CD1c-positive myeloid dendritic cell (primary cell): ENCODE measurements around the gene HNRNPD.
A peak's percentile ranks its signal among the peaks of the same experiment; 100 is the strongest.
"Not testable (repeated sequence)": the region's sequence is repeated elsewhere in the genome, so short reads cannot be mapped to it uniquely, and the experiment has no call there.

ENCODE experiments used
- DNase-seq: peaks from one replicate; pipeline ENCODE4 v3.0.0-alpha.2; 2016; ENCODE audit errors: extremely low spot score

HNRNPD gene, protein sequence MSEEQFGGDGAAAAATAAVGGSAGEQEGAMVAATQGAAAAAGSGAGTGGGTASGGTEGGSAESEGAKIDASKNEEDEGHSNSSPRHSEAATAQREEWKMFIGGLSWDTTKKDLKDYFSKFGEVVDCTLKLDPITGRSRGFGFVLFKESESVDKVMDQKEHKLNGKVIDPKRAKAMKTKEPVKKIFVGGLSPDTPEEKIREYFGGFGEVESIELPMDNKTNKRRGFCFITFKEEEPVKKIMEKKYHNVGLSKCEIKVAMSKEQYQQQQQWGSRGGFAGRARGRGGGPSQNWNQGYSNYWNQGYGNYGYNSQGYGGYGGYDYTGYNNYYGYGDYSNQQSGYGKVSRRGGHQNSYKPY

DNA sequence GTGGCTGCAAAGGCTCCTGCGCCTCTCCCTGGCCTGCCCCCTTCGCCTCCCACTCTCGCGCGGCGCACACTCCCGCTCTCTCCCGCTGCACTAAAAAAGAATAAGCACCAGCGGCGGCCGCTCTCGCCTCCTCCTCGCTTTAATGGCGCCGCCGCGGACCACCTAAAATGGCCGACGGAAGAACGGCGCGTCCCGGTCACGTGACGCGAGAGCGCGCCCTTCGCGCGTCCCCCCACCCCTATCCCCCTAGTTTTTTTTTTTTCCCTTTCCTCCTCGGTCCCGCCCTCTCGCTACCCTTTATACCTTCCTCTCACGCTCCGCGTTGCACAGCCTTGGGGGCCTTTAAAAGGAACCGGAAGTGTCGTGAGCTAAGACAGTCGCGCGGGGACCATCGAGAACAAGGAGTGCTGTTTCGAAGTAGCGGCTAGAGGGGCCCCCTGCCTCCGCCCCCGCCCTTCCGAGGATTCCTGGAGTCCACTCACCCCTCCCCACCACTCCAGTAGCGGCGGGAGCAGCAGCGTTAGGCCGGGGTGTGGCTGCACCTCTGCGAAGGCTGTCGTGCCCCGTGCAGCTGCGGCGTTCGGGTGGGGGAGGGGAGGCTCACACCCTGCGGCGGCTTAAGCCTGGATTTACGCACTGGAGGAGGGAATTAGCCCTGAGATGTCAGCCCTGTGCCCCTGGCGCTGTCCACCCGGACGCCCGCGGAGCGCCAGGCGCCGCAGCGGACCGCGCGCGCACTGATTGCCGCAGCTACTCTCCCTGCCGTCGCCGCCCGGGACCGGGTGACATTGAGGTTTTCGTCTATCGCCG, at the start of gene HNRNPD:
Gene HNRNPD, minus strand, starts transcription at position 176 of the 810 bp plus-strand sequence. CDS start 313 bp downstream, outside the sequence.
- peak; percentile 98 for DNase-seq

DNA sequence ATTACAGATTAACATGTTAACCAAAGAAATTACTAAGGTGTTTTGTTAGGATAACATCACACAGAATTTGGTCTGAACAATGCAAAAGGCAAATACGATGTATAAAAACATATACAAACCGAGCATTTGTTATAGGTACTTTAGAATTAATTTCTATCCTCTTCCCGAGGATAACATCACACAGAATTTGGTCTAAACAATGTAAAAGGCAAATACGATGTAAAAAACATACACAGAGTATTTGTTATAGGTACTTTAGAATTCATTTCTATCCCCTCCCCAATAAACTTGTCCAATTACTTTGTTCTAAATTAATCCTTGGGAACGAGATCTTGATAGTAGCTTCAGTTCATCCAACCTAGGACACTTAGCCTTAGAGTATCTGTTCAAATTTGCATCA, 48.8 kb upstream of the HNRNPD start:
- no peak for DNase-seq

DNA sequence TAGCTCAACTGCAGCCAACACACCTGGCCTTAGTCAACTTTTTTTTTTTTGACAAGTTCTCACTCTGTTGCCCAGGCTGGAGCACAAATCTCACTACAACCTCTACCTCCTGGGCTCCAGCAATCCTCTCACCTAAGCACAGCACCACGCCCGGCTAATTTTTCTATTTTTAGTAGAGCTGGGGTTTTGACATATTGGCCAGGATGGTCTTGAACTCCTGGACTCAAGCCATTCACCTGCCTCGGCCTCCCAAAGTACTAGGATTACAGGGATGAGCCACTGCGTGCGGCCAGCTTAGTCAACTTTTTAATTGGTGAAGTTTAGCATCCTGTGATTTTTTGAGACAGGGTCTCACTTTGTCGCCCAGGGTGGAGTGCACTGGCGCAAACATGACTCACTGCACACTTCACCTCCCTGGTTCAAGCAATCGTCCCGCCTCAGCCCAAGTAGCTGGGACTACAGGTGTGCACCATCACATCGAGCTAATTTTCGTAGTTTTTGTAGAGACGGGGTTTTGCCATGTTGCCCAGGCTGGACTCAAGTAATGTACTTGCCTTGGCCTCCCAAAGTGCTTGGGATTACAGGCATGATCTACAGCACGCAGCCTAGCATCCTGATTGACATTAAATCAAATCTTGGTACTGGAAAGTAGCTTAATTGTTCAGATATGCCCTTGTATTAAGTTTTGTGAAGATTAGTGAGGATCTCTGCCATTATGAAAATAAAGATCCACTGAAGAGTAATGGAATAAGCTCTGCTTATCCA, 48.2 kb upstream of the HNRNPD start:
- no peak for DNase-seq

DNA sequence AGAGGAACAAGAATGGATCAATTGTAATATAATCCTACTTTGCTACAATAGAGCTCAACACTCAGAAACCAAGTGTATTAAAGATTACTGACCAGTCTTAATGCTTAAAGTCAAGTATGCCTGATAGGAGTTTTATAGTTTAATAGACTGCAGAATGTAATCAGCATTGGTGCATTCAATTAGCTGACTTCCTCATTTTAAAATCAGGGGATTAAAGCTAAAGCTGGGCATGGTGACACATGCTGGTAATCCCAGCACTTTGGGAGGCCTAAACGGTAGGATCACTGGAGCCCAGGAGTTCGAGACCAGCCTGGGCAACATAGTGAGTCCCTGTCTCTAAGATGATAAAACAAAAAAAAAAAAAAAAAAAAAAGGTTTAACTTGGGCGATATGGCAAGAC, 45.7 kb upstream of the HNRNPD start:
- no peak for DNase-seq

DNA sequence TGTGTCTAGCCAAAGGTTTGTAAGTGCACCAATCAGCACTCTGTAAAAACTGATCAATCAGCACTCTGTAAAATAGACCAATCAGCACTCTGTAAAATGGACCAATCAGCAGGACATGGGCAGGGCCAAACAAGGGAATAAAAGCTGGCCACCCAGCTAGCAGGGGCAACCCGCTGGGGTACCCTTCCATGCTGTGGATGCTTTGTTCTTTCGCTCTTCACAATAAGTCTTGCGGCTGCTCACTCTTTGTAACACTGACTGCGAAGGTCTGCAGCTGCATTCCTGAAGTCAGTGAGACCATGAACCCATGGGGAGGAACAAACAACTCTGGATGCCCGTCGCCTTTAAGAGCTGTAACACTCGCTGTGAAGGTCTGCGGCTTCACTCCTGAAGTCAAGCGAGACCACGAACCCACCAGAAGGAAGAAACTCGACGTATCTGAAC, 42.2 kb upstream of the HNRNPD start:
- no peak for DNase-seq

DNA sequence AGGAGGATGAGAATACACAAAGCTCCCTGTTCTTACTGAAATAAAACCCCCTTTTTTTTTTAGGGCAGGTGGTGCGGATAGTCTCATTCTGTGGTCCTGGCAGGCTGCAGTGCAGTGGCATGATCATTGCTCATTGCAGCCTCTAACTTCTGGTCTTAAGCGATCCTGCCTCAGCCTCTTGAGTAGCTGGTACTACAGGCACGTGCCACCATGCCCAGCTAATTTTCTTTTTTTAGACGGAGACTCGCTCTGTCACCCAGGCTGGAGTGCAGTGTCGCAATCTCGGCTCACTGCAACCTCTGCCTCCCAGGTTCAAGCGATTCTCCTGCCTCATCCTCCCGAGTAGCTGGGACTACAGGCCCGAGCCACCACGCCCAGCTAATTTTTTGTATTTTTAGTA, 41.3 kb upstream of the HNRNPD start:
- not testable (repeated sequence) for DNase-seq

DNA sequence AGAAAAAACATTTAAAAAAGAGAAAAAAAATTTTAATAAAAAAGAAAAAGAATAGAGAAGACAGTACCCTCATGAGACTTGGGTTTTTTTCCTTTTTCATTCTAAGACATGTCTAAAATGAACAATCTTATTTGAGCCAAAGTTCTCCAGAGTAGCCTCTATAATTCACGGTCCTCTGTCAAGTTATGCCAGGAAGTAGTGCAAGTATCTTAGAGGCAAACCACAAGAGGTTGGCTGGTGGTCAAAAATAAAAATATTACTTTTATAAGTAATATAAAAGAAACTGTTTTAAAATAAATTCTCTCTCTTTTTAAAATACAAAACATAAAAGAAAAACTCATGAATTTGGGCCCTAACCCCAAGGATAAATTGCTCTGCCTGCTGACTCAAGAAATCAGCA, 29.9 kb upstream of the HNRNPD start:
- DNase-seq = no peak

DNA sequence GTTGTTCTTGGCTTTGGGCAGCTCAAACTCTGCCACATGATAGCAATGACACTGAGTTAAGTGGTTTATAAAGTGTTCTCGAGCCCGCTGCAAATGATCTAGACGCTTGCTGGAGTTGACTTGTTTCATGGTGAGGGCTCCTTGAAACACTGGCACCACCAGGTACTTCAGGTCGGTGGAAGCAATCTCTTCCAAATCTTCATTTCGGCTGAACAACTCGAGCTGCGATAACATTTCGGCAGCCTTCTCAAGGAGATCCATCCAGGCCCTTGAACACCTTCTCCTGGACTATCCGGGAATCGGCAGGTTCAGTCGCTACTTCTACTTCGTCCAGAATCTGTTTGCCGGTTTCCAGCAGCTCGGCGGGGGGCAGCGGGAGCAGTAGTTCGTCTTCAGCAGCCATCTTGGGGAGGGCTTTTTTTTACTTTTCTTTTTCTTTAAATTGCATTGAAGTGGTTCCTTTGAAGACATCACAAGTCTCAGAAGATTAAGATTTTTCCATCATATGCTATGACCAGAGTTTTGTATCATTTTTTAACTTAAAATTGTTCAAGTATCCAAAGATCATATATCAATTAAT, 28.5 kb upstream of the HNRNPD start:
- no peak for DNase-seq

DNA sequence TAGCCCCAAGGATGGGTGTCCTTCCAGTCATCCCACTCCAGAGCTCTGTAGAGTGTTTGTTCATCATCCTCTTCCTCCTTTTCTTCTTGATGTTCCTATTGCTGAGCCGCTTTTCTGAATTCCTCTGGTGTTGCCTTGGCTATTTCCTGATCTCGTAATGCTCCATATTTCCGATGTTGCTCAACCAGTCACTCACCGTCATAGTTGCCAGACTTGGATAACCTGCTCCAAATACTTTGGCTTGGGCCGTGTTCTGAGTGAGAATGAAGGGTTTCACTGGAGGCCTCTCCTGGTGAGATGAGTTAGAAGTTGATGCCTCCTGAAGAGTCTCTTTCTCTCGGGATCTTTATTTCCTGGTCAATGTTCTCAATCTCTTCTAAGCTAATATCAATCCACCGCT, 27.8 kb upstream of the HNRNPD start:
- no peak for DNase-seq

DNA sequence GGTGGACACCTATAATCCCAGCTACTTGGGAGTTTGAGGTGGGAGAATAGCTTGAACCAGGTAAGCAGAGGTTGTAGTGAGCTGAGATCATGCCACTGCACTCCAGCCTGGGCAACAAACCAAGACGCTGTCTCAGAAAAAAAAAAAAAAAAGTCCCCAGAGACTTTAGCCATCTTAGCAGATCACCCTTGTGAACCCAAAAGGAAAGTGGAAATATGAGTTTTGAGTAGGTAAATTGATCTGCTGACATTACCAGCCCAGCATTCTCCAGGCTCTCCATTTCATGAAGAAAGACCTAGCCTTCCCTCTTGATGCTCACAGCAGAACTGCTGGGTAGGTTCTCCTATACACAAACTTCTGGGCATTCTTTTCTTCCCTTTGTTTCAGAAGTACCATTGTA, 24.5 kb upstream of the HNRNPD start:
- no peak for DNase-seq

DNA sequence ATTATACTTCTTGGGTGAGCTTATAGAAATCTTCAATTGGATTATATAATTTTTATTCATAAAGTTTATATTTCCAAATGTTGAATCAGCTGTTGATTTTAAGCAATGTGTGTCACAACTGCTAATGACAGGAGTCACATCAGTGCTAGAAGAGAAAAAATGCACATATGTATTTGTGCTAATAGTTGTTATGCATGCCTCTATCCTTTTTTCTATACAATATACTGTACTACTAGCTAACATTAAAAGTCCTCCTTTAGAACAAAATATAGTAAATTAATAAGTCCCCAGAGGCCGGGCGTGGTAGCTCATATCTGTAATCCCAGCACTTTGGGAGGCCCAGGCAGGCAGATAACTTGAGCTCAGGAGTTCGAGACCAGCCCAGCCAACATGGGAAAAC, 23.7 kb upstream of the HNRNPD start:
- DNase-seq = no peak

DNA sequence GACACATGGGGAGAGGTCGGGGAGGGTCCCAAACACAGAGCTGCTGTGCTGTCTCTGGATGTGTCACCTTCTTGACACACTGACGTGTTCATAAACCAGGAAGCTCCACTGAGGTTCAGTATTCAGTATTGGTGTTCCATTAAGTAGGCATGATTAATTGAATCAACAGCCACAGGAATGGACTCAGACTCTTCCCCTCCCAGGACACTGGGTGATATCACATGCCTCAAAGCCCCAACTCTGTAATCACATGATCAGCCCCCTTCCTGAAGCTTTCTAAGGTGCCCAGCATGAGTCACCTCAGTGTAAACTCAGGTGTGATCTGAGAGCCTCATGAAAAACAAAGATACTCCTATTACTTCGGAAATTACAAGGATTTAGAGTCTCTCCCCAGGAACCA, 21.1 kb upstream of the HNRNPD start:
- DNase-seq = no peak

DNA sequence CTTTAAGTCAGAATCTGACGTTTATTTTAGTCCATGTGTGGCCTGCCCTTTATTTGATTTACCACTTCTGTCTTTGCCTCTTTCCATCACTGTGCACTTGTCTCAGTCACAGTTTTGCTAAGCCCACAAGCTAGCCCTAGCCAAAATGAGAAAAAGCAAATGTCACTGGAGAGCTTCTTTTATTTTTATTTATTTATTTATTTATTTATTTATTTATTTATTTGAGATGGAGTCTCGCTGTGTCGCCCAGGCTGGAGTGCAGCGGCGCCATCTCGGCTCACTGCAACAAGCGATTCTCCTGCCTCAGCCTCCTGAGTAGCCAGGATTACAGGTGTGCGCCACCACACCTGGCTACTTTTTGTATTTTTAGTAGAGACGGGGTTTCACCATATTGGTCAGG, 16.3 kb upstream of the HNRNPD start:
- DNase-seq = not testable (repeated sequence)

DNA sequence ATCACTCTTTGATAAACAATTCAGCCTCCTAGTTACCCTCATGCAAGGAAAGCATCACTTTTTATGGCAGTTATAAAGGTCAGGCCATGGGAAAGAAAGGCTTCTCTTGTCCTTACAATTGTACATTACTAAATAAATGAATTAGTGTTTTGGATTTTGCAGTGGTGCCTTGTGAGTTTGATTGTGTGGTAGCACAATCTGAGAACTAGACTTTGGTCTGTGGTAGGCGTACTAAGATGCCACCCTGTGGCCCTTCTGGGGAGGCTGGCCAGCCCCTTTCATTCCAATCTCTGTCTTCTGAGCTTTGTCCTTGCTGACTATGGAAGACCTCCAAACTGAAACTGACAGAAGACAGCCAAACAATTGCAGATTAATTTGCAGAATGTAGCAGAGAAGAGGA, 14.6 kb upstream of the HNRNPD start:
- DNase-seq = no peak

DNA sequence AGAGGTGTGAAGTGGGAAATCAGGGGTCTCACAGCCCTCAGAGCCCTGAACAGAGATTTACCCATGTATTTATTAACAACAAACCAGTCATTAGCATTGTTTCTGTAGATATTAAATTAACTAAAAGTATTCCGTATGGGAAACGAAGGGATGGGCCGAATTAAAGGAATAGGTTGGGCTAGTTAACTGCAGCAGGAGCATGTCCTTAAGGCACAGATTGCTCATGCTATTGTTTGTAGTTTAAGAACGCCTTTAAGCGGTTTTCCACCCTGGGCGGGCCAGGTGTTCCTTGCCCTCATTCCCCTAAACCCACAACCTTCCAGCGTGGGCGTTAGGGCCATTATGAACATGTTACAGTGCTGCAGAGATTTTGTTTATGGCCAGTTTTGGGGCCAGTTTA, 12.5 kb upstream of the HNRNPD start:
- not testable (repeated sequence) for DNase-seq

DNA sequence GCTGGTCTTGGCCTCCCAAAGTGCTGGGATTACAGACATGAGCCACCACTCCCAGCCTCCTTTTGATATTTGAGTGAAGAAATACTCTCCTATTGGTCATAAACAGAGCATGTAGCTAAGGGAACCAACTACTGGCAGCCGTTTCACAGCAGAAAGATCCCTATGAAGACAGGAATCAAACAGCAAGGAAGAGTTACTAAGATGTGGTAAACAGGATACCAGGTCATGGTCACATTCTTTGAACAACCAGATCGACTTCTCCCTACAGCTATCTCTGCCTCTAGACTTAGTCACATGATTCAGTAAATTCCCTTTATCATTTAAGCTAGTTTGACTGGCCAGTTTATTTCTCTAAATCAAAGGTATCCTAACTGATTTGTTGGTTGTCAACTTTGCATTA, 9.0 kb upstream of the HNRNPD start:
- no peak for DNase-seq

DNA sequence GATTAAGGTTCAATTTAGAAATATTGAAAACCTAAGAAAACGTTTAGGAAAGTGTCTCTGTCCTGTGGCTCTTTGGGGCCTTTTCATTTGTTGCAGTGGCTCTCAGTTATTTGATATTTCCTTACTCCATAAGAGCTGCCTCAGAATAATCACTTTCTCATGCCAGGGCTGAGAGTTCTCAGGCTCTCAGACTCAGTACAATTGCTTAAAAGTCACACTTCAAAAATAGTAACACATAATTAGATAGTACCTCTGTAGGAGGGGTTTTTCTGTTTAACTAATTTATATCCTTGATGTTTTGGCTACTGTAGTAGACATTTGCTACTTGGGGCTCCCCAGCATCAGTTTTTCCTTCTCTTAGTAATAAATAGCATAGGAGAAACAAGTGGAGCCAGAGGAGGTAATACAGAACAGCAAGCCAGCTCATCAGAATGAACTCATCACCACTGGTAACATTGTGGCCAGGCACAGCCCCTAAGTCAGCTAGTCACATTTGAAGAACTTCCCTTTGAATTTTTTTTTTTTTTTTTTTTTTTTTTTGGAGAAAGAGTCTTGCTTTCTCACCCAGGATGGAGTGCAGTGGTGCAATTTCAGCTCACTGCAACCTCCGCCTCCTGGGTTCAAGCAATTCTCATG, 8.0 kb upstream of the HNRNPD start:
- no peak for DNase-seq

DNA sequence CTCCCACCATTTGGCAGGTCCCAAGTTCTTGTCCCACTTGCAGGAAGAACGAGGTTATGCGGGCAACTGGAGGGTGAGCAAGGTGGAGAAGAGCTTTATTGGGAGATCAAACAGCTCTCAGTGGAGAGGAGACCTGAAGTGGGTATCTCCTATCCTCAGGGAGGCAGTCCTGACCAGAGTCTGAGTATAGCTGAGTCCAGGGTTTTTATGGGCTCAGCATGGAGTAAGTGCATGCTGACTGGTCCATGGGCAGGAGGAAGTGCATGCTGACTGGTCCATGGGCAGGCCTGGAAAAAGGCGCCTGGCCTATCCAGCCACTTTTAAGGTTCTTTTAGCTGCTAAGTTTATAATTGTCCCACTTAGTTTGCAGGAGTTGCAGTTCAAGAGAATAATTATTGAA, 7.4 kb upstream of the HNRNPD start:
- DNase-seq = no peak

DNA sequence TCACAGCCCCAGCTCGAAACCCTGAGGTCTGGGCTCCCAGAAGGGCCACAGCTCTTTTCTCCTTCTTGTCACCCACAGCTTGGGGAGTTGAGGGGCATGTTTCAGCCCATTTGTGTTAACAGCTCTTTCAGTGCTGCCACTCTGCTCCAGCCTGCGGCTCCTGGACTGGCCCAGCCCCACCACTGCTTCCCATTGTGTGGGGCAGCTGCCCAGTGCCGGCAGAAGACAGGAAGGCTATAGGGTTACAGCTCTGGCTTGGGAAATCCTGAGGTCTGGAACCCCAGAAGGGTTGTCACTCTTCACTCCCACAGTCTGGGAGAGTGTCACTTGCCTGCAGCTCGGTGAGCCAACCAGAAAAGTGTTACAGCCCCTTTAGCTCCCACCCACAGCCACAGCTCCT, 7.0 kb upstream of the HNRNPD start:
- no peak for DNase-seq

DNA sequence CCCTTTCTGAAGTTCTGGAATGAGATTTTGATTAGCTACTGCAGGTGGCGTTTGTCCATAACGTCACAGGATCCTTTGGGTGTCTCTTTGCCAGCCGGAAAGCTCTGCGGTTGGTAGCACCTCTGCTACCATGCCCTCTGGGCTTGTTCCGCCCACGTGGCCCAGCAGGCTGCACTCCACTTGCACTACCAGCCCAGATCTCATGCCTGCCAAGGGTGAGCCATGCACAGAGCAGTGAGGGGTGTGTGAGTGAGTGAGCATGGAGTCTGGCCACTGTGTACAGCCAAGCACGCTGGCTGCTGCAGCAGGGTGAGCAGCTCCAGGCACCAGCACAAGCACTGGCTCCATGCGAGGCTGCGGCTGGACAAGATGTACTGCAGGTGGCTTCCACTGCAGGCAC, 6.6 kb upstream of the HNRNPD start:
- no peak for DNase-seq

DNA sequence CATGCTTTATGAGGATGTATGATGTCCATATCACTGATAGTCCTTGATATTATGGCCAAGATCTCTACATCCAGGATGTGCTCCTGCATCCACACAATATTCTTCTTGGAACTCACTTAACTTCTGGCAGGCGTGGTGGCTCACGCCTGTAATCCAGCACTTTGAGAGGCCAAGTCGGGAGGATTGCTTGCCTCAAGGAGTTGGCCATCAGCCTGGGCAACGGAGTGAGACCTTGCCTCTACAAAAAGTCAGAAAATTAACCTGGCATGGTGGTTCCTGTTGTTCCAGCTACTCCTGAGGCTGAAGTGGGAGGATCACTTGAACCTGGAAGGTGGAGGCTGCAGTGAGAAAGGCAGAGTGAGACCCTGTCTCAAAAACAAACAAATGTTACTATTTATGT, 2.3 kb upstream of the HNRNPD start:
- no peak for DNase-seq

DNA sequence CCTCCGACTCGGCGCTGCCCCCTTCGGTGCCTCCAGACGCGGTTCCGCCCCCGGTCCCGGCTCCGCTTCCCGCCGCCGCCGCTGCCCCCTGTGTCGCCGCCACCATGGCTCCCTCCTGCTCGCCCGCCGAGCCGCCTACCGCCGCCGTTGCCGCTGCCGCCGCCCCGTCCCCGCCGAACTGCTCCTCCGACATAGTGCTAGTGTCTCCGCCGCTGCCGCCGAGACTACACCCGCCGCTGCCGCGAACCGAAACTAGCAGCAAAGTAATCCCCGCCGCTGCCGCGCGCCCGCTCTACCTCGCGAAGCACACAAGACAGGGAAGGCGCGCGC, 340 bp downstream of the HNRNPD start:
- no peak for DNase-seq
